ENCODE measurements around the gene MIAT.

- TF ChIP-seq POLR2A (IDR thresholded peaks at IDR 0.05) (no peak), POLR2AphosphoS5 (IDR thresholded peaks at IDR 0.05) (no peak), EP300 (IDR thresholded peaks at IDR 0.05) (no peak)
- TF ChIP-seq, protein P1, sequence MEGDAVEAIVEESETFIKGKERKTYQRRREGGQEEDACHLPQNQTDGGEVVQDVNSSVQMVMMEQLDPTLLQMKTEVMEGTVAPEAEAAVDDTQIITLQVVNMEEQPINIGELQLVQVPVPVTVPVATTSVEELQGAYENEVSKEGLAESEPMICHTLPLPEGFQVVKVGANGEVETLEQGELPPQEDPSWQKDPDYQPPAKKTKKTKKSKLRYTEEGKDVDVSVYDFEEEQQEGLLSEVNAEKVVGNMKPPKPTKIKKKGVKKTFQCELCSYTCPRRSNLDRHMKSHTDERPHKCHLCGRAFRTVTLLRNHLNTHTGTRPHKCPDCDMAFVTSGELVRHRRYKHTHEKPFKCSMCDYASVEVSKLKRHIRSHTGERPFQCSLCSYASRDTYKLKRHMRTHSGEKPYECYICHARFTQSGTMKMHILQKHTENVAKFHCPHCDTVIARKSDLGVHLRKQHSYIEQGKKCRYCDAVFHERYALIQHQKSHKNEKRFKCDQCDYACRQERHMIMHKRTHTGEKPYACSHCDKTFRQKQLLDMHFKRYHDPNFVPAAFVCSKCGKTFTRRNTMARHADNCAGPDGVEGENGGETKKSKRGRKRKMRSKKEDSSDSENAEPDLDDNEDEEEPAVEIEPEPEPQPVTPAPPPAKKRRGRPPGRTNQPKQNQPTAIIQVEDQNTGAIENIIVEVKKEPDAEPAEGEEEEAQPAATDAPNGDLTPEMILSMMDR (IDR thresholded peaks at IDR 0.05), result no peak
These were observed 67.0 kb downstream of the MIAT start for GRCh38 chr22:26724414-26724813.

All from gastroesophageal sphincter (tissue), 3 donors.